Karpas-422 (cell line): ENCODE data around the gene AIF1. TPM values are rescaled to one million over a fixed set of nuclear protein-coding genes. Genes with fewer than 3 reads are reported as not detected.

Source experiments
- DNase-seq: peaks from one replicate; pipeline ENCODE4 v3.0.0-alpha.2; 2015
- H2AFZ ChIP-seq: fragments of 200-600 bp; sonication (generic); 2 replicates; pipeline ENCODE4 v1.6.1; 2014; ENCODE audit warnings: antibody characterized with exemption, low read length, mixed read lengths
- H3K27ac ChIP-seq: fragments of 200-600 bp; sonication (generic); 2 replicates; pipeline ENCODE4 v1.5.1; 2014; ENCODE audit warnings: mild to moderate bottlenecking, low read length, moderate library complexity
- H3K27me3 ChIP-seq: fragments of 200-600 bp; sonication (generic); 2 replicates; pipeline ENCODE4 v1.6.1; 2014; ENCODE audit warnings: low read length, mixed read lengths
- H3K36me3 ChIP-seq: fragments of 200-600 bp; sonication (generic); 2 replicates; pipeline ENCODE4 v1.6.1; 2014; ENCODE audit warnings: low read length, mixed read lengths; ENCODE audit not compliant: insufficient read depth
- H3K4me1 ChIP-seq: fragments of 200-600 bp; sonication (generic); 2 replicates; pipeline ENCODE4 v1.6.1; 2014; ENCODE audit warnings: mild to moderate bottlenecking, low read length, mixed read lengths
- H3K4me2 ChIP-seq: fragments of 200-600 bp; sonication (generic); 2 replicates; pipeline ENCODE4 v1.6.1; 2014; ENCODE audit warnings: low read length, low read depth, mild to moderate bottlenecking; ENCODE audit not compliant: poor library complexity, severe bottlenecking
- H3K4me3 ChIP-seq: fragments of 200-600 bp; sonication (generic); 2 replicates; pipeline ENCODE4 v1.5.1; 2014; ENCODE audit warnings: mild to moderate bottlenecking, antibody characterized with exemption, low read length, mixed read lengths
- H3K79me2 ChIP-seq: fragments of 200-600 bp; sonication (generic); 2 replicates; pipeline ENCODE4 v1.6.1; 2014; ENCODE audit warnings: mild to moderate bottlenecking, low read length, mixed read lengths
- H3K9ac ChIP-seq: fragments of 200-600 bp; sonication (generic); 2 replicates; pipeline ENCODE4 v1.6.0; 2014; ENCODE audit warnings: low read length
- H3K9me2 ChIP-seq: fragments of 200-600 bp; sonication (generic), shearing (Covaris generic); replicated peaks from 2 replicates; pipeline ENCODE4 v1.6.0; 2014; ENCODE audit warnings: mild to moderate bottlenecking, low read length, moderate library complexity; ENCODE audit not compliant: insufficient read depth
- H3K9me3 ChIP-seq: fragments of 300-700, 200-600 bp; sonication (generic); 2 replicates; pipeline ENCODE4 v1.6.1; 2014; ENCODE audit warnings: low read length, mixed read lengths
- H4K20me1 ChIP-seq: fragments of 200-600 bp; sonication (generic); 2 replicates; pipeline ENCODE4 v1.6.1; 2014; ENCODE audit warnings: mild to moderate bottlenecking, antibody characterized with exemption, low read length, low read depth; ENCODE audit not compliant: insufficient read depth
- total RNA-seq: library from RNA; depleted of rRNA; stranded (reverse); fragments of >200 nt; shearing (Covaris generic); gene quantifications from 2 replicates; pipeline ENCODE4 v1.2.3, GENCODE V29; 2014; ENCODE audit warnings: low replicate concordance

AIF1 gene
- total RNA-seq, 1 experiment from 2014 or later = not detected

DNA sequence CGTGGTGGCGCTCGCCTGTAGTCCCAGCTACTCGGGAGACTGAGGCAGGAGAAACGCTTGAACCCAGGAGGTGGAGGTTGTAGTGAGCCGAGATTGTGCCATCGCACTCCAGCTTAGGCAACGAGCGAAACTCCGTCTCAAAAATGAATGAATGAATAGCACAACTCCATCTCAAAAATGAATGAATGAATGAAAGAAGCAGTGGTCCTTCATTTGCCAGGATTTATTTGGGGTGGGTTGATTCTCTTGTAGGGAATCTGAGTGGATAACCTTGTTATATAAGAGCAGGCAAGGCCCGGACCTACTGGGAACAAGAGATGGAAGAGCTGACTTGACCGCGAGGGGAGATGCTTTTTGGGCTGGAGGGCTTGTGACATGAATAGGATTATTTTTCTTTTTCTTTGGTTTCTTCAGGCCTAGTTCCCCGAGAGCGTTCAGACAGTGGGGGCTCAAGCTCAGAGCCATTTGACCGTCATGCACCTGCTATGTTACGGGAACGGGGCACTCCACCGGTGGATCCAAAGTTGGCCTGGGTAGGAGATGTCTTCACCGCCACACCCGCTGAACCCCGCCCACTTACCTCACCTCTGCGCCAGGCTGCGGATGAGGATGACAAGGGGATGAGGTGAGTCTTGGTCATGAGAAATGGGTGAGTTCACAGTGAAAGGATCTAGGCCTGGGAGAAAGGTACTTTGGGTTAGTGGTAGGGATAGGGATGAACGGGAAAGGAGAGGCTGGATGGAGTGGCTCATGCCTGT lies 15.3 kb downstream of the AIF1 start:
- H3K36me3 ChIP-seq = peaks cover 73% of the 10 kb centered on the region
- no peaks in the 10 kb centered on the region for H3K27me3 ChIP-seq
- H2AFZ ChIP-seq = no peak overlapping the region
- no peak for DNase-seq
- peaks cover 7% of the 10 kb centered on the region for H3K79me2 ChIP-seq
- peaks cover 13% of the 10 kb centered on the region for H3K4me1 ChIP-seq
- H3K9me3 ChIP-seq = no peaks in the 10 kb centered on the region
- H3K9ac ChIP-seq = no peak overlapping the region
- no peak overlapping the region for H3K27ac ChIP-seq
- no peaks in the 10 kb centered on the region for H3K9me2 ChIP-seq
- peaks cover 40% of the 10 kb centered on the region; the same call in 1 of the 2 replicates for H4K20me1 ChIP-seq
- no peak overlapping the region for H3K4me2 ChIP-seq
- no peak overlapping the region for H3K4me3 ChIP-seq

DNA sequence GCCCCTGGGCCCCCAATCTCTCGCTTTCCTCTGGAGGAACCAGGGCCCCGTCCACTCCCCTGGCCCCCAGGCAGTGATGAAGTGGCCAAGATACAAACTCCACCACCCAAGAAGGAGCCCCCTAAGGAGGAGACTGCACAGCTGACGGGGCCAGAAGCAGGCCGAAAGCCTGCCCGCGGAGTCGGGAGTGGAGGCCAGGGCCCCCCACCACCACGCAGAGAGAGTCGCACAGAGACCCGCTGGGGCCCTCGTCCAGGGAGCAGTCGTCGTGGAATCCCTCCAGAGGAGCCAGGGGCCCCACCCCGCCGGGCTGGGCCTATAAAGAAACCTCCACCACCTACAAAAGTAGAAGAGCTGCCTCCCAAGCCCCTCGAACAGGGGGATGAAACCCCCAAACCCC lies 16.2 kb downstream of the AIF1 start:
- no peaks in the 10 kb centered on the region for H3K9me2 ChIP-seq
- no peak overlapping the region for H3K4me2 ChIP-seq
- no peaks in the 10 kb centered on the region for H3K27me3 ChIP-seq
- H3K36me3 ChIP-seq = peaks cover 73% of the 10 kb centered on the region
- no peak for DNase-seq
- H4K20me1 ChIP-seq = peaks cover 37% of the 10 kb centered on the region; the same call in 1 of the 2 replicates
- no peaks in the 10 kb centered on the region for H3K9me3 ChIP-seq
- H2AFZ ChIP-seq = no peak overlapping the region
- H3K79me2 ChIP-seq = no peaks in the 10 kb centered on the region; the same call in 1 of the 2 replicates
- H3K27ac ChIP-seq = no peak overlapping the region
- H3K4me1 ChIP-seq = peaks cover 22% of the 10 kb centered on the region
- H3K9ac ChIP-seq = no peak overlapping the region
- H3K4me3 ChIP-seq = no peak overlapping the region

GRCh38 chr6:31631681-31632278 lies 16.7 kb downstream of the AIF1 start:
- Histone ChIP-seq H3K36me3 (peaks cover 72% of the 10 kb centered on the region), H3K9me2 (no peaks in the 10 kb centered on the region), H3K4me2 (no peak overlapping the region), H2AFZ (no peak overlapping the region), H3K9ac (no peak overlapping the region), H3K27ac (no peak overlapping the region), H3K27me3 (no peaks in the 10 kb centered on the region), H3K4me3 (no peak overlapping the region), H3K79me2 (no peaks in the 10 kb centered on the region; the same call in 1 of the 2 replicates), H3K9me3 (no peaks in the 10 kb centered on the region), H3K4me1 (peaks cover 28% of the 10 kb centered on the region), H4K20me1 (peaks cover 34% of the 10 kb centered on the region; the same call in 1 of the 2 replicates)
- no peak for DNase-seq

DNA sequence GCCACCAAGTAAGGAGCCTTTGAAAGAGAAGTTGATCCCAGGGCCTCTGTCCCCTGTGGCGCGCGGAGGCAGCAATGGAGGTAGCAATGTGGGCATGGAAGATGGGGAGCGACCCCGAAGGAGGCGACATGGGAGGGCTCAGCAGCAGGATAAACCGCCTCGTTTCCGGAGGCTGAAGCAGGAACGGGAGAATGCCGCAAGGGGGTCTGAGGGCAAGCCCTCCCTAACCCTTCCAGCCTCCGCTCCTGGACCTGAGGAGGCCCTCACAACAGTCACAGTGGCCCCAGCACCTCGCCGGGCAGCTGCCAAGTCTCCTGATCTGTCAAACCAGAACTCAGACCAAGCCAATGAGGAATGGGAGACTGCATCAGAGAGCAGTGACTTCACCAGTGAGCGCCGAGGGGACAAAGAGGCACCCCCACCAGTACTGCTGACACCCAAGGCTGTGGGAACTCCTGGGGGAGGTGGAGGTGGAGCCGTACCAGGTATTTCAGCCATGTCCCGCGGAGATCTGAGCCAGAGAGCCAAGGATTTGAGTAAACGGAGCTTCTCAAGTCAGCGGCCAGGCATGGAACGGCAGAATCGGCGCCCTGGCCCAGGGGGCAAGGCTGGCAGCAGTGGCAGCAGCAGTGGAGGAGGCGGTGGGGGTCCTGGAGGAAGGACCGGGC lies 17.4 kb downstream of the AIF1 start:
- Histone ChIP-seq H3K4me2 (no peak overlapping the region), H4K20me1 (peaks cover 30% of the 10 kb centered on the region; the same call in 1 of the 2 replicates), H2AFZ (no peak overlapping the region), H3K27ac (no peak overlapping the region), H3K36me3 (peaks cover 72% of the 10 kb centered on the region), H3K4me1 (peaks cover 34% of the 10 kb centered on the region), H3K9me2 (no peaks in the 10 kb centered on the region), H3K9me3 (no peaks in the 10 kb centered on the region), H3K79me2 (no peaks in the 10 kb centered on the region; the same call in 1 of the 2 replicates), H3K27me3 (no peaks in the 10 kb centered on the region), H3K4me3 (no peak overlapping the region), H3K9ac (no peak overlapping the region)
- DNase-seq = no peak

GRCh38 chr6:31633447-31633846 lies 18.4 kb downstream of the AIF1 start:
- Histone ChIP-seq H3K4me2 (no peak overlapping the region), H3K4me1 (peaks cover 44% of the 10 kb centered on the region), H3K79me2 (no peaks in the 10 kb centered on the region; the same call in 1 of the 2 replicates), H3K27ac (no peak overlapping the region), H4K20me1 (peaks cover 34% of the 10 kb centered on the region; the same call in 1 of the 2 replicates), H3K36me3 (peaks cover 69% of the 10 kb centered on the region), H3K9me3 (no peaks in the 10 kb centered on the region), H3K4me3 (no peak overlapping the region), H2AFZ (no peak overlapping the region), H3K9me2 (no peaks in the 10 kb centered on the region), H3K27me3 (no peaks in the 10 kb centered on the region), H3K9ac (no peak overlapping the region)
- no peak for DNase-seq

GRCh38 chr6:31634131-31634530 lies 19.1 kb downstream of the AIF1 start:
- Histone ChIP-seq H3K4me2 (no peak overlapping the region), H3K36me3 (peaks cover 66% of the 10 kb centered on the region), H3K9me3 (no peaks in the 10 kb centered on the region), H3K4me3 (no peak overlapping the region), H3K9ac (no peak overlapping the region), H3K27me3 (no peaks in the 10 kb centered on the region), H3K9me2 (no peaks in the 10 kb centered on the region), H3K79me2 (no peaks in the 10 kb centered on the region; the same call in 1 of the 2 replicates), H3K27ac (no peak overlapping the region), H2AFZ (no peak overlapping the region), H4K20me1 (peaks cover 32% of the 10 kb centered on the region; the same call in 1 of the 2 replicates), H3K4me1 (peaks cover 45% of the 10 kb centered on the region)
- no peak for DNase-seq

- H3K4me3 ChIP-seq = no peak overlapping the region
- no peak overlapping the region for H3K27ac ChIP-seq
- H3K27me3 ChIP-seq = no peaks in the 10 kb centered on the region
- H3K9me2 ChIP-seq = no peaks in the 10 kb centered on the region
- H3K4me2 ChIP-seq = no peak overlapping the region
- H3K9ac ChIP-seq = no peak overlapping the region
- peaks cover 65% of the 10 kb centered on the region for H3K36me3 ChIP-seq
- H3K79me2 ChIP-seq = no peaks in the 10 kb centered on the region; the same call in 1 of the 2 replicates
- H3K4me1 ChIP-seq = peaks cover 45% of the 10 kb centered on the region
- peaks cover 25% of the 10 kb centered on the region; the same call in 1 of the 2 replicates for H4K20me1 ChIP-seq
- no peak overlapping the region for H2AFZ ChIP-seq
- H3K9me3 ChIP-seq = no peaks in the 10 kb centered on the region
- no peak for DNase-seq
These were observed 20.0 kb downstream of the AIF1 start for GRCh38 chr6:31634969-31635575.
